A549 (cell line): Measurements from ENCODE around the gene SAA2. TPM values are rescaled to one million over a fixed set of nuclear protein-coding genes. Genes with fewer than 3 reads are reported as not detected.

Source experiments
- ATAC-seq, 2 experiments: fragments of 200-7000 bp in 1 of 2; fragments of >200 bp in 1 of 2; cut with Nextera tagmentation in 1 of 2; cut with Tn5 transposase in 1 of 2; 3 replicates each; pipeline versions ENCODE4 v1.8.0 to v1.9.1; 2018 to 2020; ENCODE audit warnings: mild to moderate bottlenecking in 1 of 2, moderate library complexity in 1 of 2
- CTCF ChIA-PET: fragments of 300-600 bp; sonication (Branson Sonifier 250); formaldehyde crosslinking; extraction: SDS; loops from one replicate; lab custom pipeline; 2021; ENCODE audit warnings: antibody characterized with exemption, inconsistent platforms; lab: Yijun Ruan, JAX
- POLR2A ChIA-PET: fragments of 350-600 bp; formaldehyde crosslinking; extraction: SDS; loops from one replicate; lab custom pipeline; 2021; ENCODE audit warnings: antibody characterized with exemption, inconsistent platforms; lab: Yijun Ruan, JAX
- DNase-seq, 2 experiments: peaks; one replicate each; pipeline versions ENCODE4 v3.0.0 to v3.0.0-alpha.2; 2011 to 2016; ENCODE audit warnings: low read depth in 1 of 2, low spot score in 1 of 2
- FAIRE-seq: peaks from 2 replicates; lab custom pipeline; 2011; peaks lifted over from hg19 to GRCh38; lab: Jason Lieb, UNC
- H3K27ac ChIP-seq, 2 experiments: fragments of >200 bp; sonication (Bioruptor Twin); formaldehyde crosslinking; 3 replicates each; pipeline ENCODE4 v1.5.1; 2016 to 2017
- H3K4me1 ChIP-seq: fragments of >200 bp; sonication (Bioruptor Twin); formaldehyde crosslinking; 3 replicates; pipeline ENCODE4 v1.6.1; 2016
- H3K4me2 ChIP-seq: fragments of >200 bp; sonication (Bioruptor Twin); formaldehyde crosslinking; 3 replicates; pipeline ENCODE4 v1.6.1; 2016
- H3K4me3 ChIP-seq: fragments of >200 bp; sonication (Bioruptor Twin); formaldehyde crosslinking; 3 replicates; pipeline ENCODE4 v1.5.1; 2016
- H3K9me3 ChIP-seq: fragments of >200 bp; sonication (Bioruptor Twin); formaldehyde crosslinking; 3 replicates; pipeline ENCODE4 v1.6.1; 2016
- BCL3 ChIP-seq: fragments of >200 bp; sonication (Bioruptor Twin); formaldehyde crosslinking; IDR thresholded peaks from 3 replicates; pipeline ENCODE4 v1.6.1; 2016
- CBX8 ChIP-seq: fragments of 200-600 bp; sonication (generic); IDR thresholded peaks from 2 replicates; pipeline ENCODE4 v1.6.1; 2016
- CHD2 ChIP-seq: fragments of 150-350 bp; IDR thresholded peaks from 2 replicates; pipeline ENCODE4 v1.6.1; 2014; ENCODE audit warnings: low read length; ENCODE audit not compliant: partially characterized antibody
- CTCF ChIP-seq: fragments of >200 bp; sonication (Bioruptor Twin); formaldehyde crosslinking; IDR thresholded peaks from 3 replicates; pipeline ENCODE4 v1.5.1; 2016
- E2F6 ChIP-seq: IDR thresholded peaks from 2 replicates; pipeline ENCODE4 v1.6.1; 2012; ENCODE audit warnings: low read depth, borderline replicate concordance
- EHMT2 ChIP-seq: fragments of 200-600 bp; sonication (generic); IDR thresholded peaks from 2 replicates; pipeline ENCODE4 v1.6.1; 2016; ENCODE audit warnings: antibody characterized with exemption, low read depth, mild to moderate bottlenecking, moderate library complexity
- ELK1 ChIP-seq: fragments of 150-350 bp; IDR thresholded peaks from 2 replicates; pipeline ENCODE4 v1.6.1; 2014; ENCODE audit warnings: low read depth, mild to moderate bottlenecking, low read length
- ESRRA ChIP-seq: fragments of 150-350 bp; IDR thresholded peaks from 2 replicates; pipeline ENCODE4 v1.6.1; 2014; ENCODE audit warnings: mild to moderate bottlenecking, low read length, borderline replicate concordance
- HDAC2 ChIP-seq: fragments of 200-600 bp; sonication (generic); IDR thresholded peaks from 2 replicates; pipeline ENCODE4 v1.6.1; 2016
- HEYL ChIP-seq: fragments of 250-450 bp; sonication (Bioruptor Pico); IDR thresholded peaks from 2 replicates; pipeline ENCODE4 v1.8.0; 2021; ENCODE audit warnings: mild to moderate bottlenecking, moderate library complexity
- HOXB13 ChIP-seq: fragments of 250-450 bp; sonication (Bioruptor Pico); IDR thresholded peaks from 2 replicates; pipeline ENCODE4 v1.5.0; 2020; ENCODE audit warnings: low read depth, mild to moderate bottlenecking, moderate library complexity
- JUN ChIP-seq, 2 experiments: fragments of >200 bp; sonication (Bioruptor Twin); formaldehyde crosslinking; IDR thresholded peaks; 2 replicates in 1 of 2; 3 replicates in 1 of 2; pipeline ENCODE4 v1.6.1; 2016 to 2017
- KDM1A ChIP-seq: fragments of 200-600 bp; sonication (generic); IDR thresholded peaks from 2 replicates; pipeline ENCODE4 v1.6.1; 2016; ENCODE audit warnings: low read depth, mild to moderate bottlenecking
- MAZ ChIP-seq: fragments of 150-350 bp; IDR thresholded peaks from 2 replicates; pipeline ENCODE4 v1.6.1; 2014; ENCODE audit warnings: antibody characterized with exemption, low read depth, low read length, borderline replicate concordance
- NFE2L2 ChIP-seq: fragments of 150-350 bp; conservative IDR thresholded peaks from 2 replicates; pipeline ENCODE4 v1.6.1; 2014; ENCODE audit warnings: low read length
- NR3C1 ChIP-seq: fragments of >200 bp; sonication (Bioruptor Twin); formaldehyde crosslinking; IDR thresholded peaks from 3 replicates; pipeline ENCODE4 v1.6.1; 2017
- POLR2A ChIP-seq: IDR thresholded peaks from 2 replicates; pipeline ENCODE4 v1.6.1; 2012; ENCODE audit warnings: mild to moderate bottlenecking, low read length
- POLR2AphosphoS2 ChIP-seq: conservative IDR thresholded peaks from 2 replicates; pipeline ENCODE4 v1.6.1; 2012; ENCODE audit warnings: low read length, improper control_type of control experiment, inconsistent platforms
- RCOR1 ChIP-seq: fragments of 150-350 bp; IDR thresholded peaks from 2 replicates; pipeline ENCODE4 v1.6.1; 2014; ENCODE audit warnings: antibody characterized with exemption, low read length, low read depth
- RFX5 ChIP-seq: fragments of 450-650 bp; IDR thresholded peaks from 2 replicates; pipeline ENCODE4 v1.7.1; 2014; ENCODE audit warnings: antibody characterized with exemption, mild to moderate bottlenecking, moderate library complexity
- SMC3 ChIP-seq: fragments of >200 bp; sonication (Bioruptor Twin); formaldehyde crosslinking; IDR thresholded peaks from 3 replicates; pipeline ENCODE4 v1.6.1; 2018; ENCODE audit warnings: inconsistent platforms
- TP53 ChIP-seq: fragments of 250-450 bp; sonication (Bioruptor Pico); IDR thresholded peaks from 2 replicates; pipeline ENCODE4 v1.5.0; 2021; ENCODE audit warnings: mild to moderate bottlenecking, moderate library complexity
- ZC3H11A ChIP-seq: fragments of 450-650 bp; IDR thresholded peaks from 2 replicates; pipeline ENCODE4 v1.6.1; 2014; ENCODE audit warnings: antibody characterized with exemption, mild to moderate bottlenecking
- WGBS: methylation state at CpG from one replicate; pipeline ENCODE4 v1.1.6; 2017; ENCODE audit errors: missing lambda C conversion rate; 5-methylcytosine and 5-hydroxymethylcytosine counted together
- polyA plus RNA-seq, 4 experiments: library from polyadenylated mRNA; depleted of rRNA in 3 of 4; stranded (reverse); fragments of >200 nt; fragmentation: RNase III in 1 of 4; extraction: RNeasy Plus Mini Kit Qiagen cat#74134 plus additional on column Dnase treatment in 1 of 4; gene quantifications; 2 replicates in 3 of 4; 3 replicates in 1 of 4; pipeline ENCODE4 v1.2.3, GENCODE V29; 2011 to 2017

Gene SAA2
- polyA plus RNA-seq, 2 of the 4 experiments (the other 2 are of a cell fraction) = 0.09 TPM; not detected in 1

- POLR2A ChIA-PET = no interaction called here
- no peak for TF ChIP-seq BCL3
- no peak for TF ChIP-seq SMC3
- TF ChIP-seq NFE2L2 = no peak
- TF ChIP-seq MAZ = no peak
- TF ChIP-seq KDM1A = no peak
- 28% methylated on average over 1 of the region's 1 CpG for WGBS
- no peak overlapping the region for H3K27ac ChIP-seq
- ATAC-seq (no peak), DNase-seq (no peak), FAIRE-seq (no peak)
- CTCF ChIA-PET = no interaction called here
- H3K4me2 ChIP-seq = no peak overlapping the region
- no peaks in the 10 kb centered on the region for H3K4me1 ChIP-seq
- H3K9me3 ChIP-seq = 0 out of 3 replicates have a peak, but pooled peaks cover 5% of the 10 kb centered on the region
- H3K4me3 ChIP-seq = no peak overlapping the region
These were observed 8.8 kb downstream of the SAA2 start for GRCh38 chr11:18239655-18240054.

GRCh38 chr11:18236664-18237356 lies 11.7 kb downstream of the SAA2 start, which contains the start of gene SAA4:
TSS of gene SAA4 (minus strand) at chr11:18236802. CDS start at chr11:18235926, 876 bp downstream.
- TF ChIP-seq ZC3H11A = no peak
- no peak for TF ChIP-seq RFX5
- no peak for TF ChIP-seq HDAC2
- no peak for TF ChIP-seq CBX8
- no peak for TF ChIP-seq CHD2
- TF ChIP-seq HOXB13 (CRISPR knock-in tag) = no peak
- no peak for TF ChIP-seq ESRRA
- no peak for TF ChIP-seq NR3C1
- TF ChIP-seq E2F6 = no peak
- TF ChIP-seq SMC3 = no peak
- TF ChIP-seq CTCF = no peak
- no peak for TF ChIP-seq EHMT2
- TF ChIP-seq HEYL (CRISPR knock-in tag) = no peak
- no peak for TF ChIP-seq POLR2AphosphoS2
- TF ChIP-seq POLR2A = no peak
- no peak for TF ChIP-seq JUN (IDR thresholded peaks at IDR 0.05)
- no peak for TF ChIP-seq ELK1
- no peak for TF ChIP-seq RCOR1
- TF ChIP-seq TP53 (CRISPR knock-in tag) = no peak
- H3K9me3 ChIP-seq = no peaks in the 10 kb centered on the region
- DNase-seq = no peak
- no peak for FAIRE-seq
- no peak within 1 kb of the TSS for H3K4me2 ChIP-seq
- ChIA-PET CTCF (interaction anchor here (1.7 kb wide), 1 partner anchor 9 kb away, joined by 4 read pairs; no protein-coding TSS in a partner anchor), POLR2A (no interaction called here)
- WGBS = 12% methylated on average over 2 of the region's 2 CpGs
- no peaks in the 10 kb centered on the region for H3K4me1 ChIP-seq
- ATAC-seq = no peak
- H3K27ac ChIP-seq = no peak within 1 kb of the TSS
- no peak within 1 kb of the TSS for H3K4me3 ChIP-seq
